Activated naive CD4-positive, alpha-beta T cell treated with Interleukin-2 at 50 U/mL for 16 hours (primary cell): ENCODE measurements around the gene MAP3K14.

Source experiments
- DNase-seq: peaks from one replicate; pipeline ENCODE4 v3.0.0-alpha.2; 2020

Gene MAP3K14

GRCh38 chr17:45298546-45299285 lies 18.1 kb downstream of the MAP3K14 start:
- no peak for DNase-seq

GRCh38 chr17:45296833-45297124 lies 20.0 kb downstream of the MAP3K14 start:
- DNase-seq, result no peak

GRCh38 chr17:45296003-45296832 lies 20.6 kb downstream of the MAP3K14 start:
- DNase-seq, result no peak

GRCh38 chr17:45294506-45294905 lies 22.3 kb downstream of the MAP3K14 start:
- no peak for DNase-seq

GRCh38 chr17:45293413-45294211 lies 23.2 kb downstream of the MAP3K14 start:
- DNase-seq, result no peak

GRCh38 chr17:45292696-45293412 lies 24.0 kb downstream of the MAP3K14 start:
- DNase-seq, result no peak

- no peak for DNase-seq
These were observed 25.5 kb downstream of the MAP3K14 start for GRCh38 chr17:45291171-45291805.

- no peak for DNase-seq
These were observed 26.5 kb downstream of the MAP3K14 start for GRCh38 chr17:45290269-45290765.

GRCh38 chr17:45289301-45290268 lies 27.2 kb downstream of the MAP3K14 start:
- DNase-seq, result no peak

- no peak for DNase-seq
These were observed 28.0 kb downstream of the MAP3K14 start for GRCh38 chr17:45288825-45289224.

- no peak for DNase-seq
These were observed 29.0 kb downstream of the MAP3K14 start for GRCh38 chr17:45287526-45288500.

GRCh38 chr17:45286286-45286685 lies 30.5 kb downstream of the MAP3K14 start:
- no peak for DNase-seq

GRCh38 chr17:45284176-45285140 lies 32.4 kb downstream of the MAP3K14 start:
- DNase-seq, result peak; percentile 54

GRCh38 chr17:45283711-45284110 lies 33.1 kb downstream of the MAP3K14 start:
- no peak for DNase-seq

GRCh38 chr17:45282683-45283644 lies 33.9 kb downstream of the MAP3K14 start:
- no peak for DNase-seq

- no peak for DNase-seq
These were observed 36.9 kb downstream of the MAP3K14 start for GRCh38 chr17:45279898-45280297.

GRCh38 chr17:45277992-45278391 lies 38.8 kb downstream of the MAP3K14 start:
- DNase-seq, result no peak
